Endothelial cell of hepatic sinusoid (primary cell): ENCODE results near the gene DISP2.

ENCODE experiments used
- in situ Hi-C: cut with HindIII; loops from 2 replicates; pipeline ENCODE4 v1.10.0; 2017; ENCODE audit warnings: low sequenced_read_pairs

The DISP2 gene

GRCh38 chr15:40357246-40357645 lies 773 bp upstream of the DISP2 start:
- in situ Hi-C loops = loop anchor here (5.0 kb wide), 2 partner anchors 35 to 65 kb away; partner anchors contain the start of gene INAFM2

- in situ Hi-C loops = loop anchor here (5.0 kb wide), 2 partner anchors 36 to 64 kb away; partner anchors contain the start of gene INAFM2
Observed at GRCh38 chr15:40358471-40359353, 693 bp downstream of the DISP2 start.

- in situ Hi-C loops = no loop called here
Observed at GRCh38 chr15:40360015-40360414, 2.0 kb downstream of the DISP2 start.

- in situ Hi-C loops = no loop called here
Observed at GRCh38 chr15:40361640-40362039, 3.6 kb downstream of the DISP2 start.

GRCh38 chr15:40363611-40364010 lies 5.6 kb downstream of the DISP2 start:
- in situ Hi-C loops = no loop called here

- in situ Hi-C loops = no loop called here
Observed at GRCh38 chr15:40364251-40364650, 6.2 kb downstream of the DISP2 start.

GRCh38 chr15:40365016-40365415 lies 7.0 kb downstream of the DISP2 start:
- in situ Hi-C loops = no loop called here

- in situ Hi-C loops = no loop called here
Observed at GRCh38 chr15:40365624-40366456, 7.8 kb downstream of the DISP2 start.

- in situ Hi-C loops = no loop called here
Observed at GRCh38 chr15:40366457-40367370, 8.7 kb downstream of the DISP2 start.

GRCh38 chr15:40367371-40367685 lies 9.3 kb downstream of the DISP2 start:
- in situ Hi-C loops = no loop called here

GRCh38 chr15:40367686-40368611 lies 9.9 kb downstream of the DISP2 start:
- in situ Hi-C loops = no loop called here

- in situ Hi-C loops = no loop called here
Observed at GRCh38 chr15:40368719-40369473, 10.9 kb downstream of the DISP2 start.

GRCh38 chr15:40369474-40369869 lies 11.5 kb downstream of the DISP2 start:
- in situ Hi-C loops = no loop called here

GRCh38 chr15:40369971-40370370 lies 12.0 kb downstream of the DISP2 start:
- in situ Hi-C loops = no loop called here

- in situ Hi-C loops = no loop called here
Observed at GRCh38 chr15:40372981-40373380, 15.0 kb downstream of the DISP2 start.

- in situ Hi-C loops = no loop called here
Observed at GRCh38 chr15:40377606-40378005, 19.6 kb downstream of the DISP2 start.

GRCh38 chr15:40379374-40379773 lies 21.4 kb downstream of the DISP2 start:
- in situ Hi-C loops = no loop called here

- in situ Hi-C loops = no loop called here
Observed at GRCh38 chr15:40379853-40380252, 21.8 kb downstream of the DISP2 start.

- in situ Hi-C loops = no loop called here
Observed at GRCh38 chr15:40380636-40381035, 22.6 kb downstream of the DISP2 start.
